HG02759 (cell line): ENCODE results near the gene MYO3B.
"Not testable (repeated sequence)": the region's sequence is repeated elsewhere in the genome, so short reads cannot be mapped to it uniquely, and the experiment has no call there.

Experiments
- ATAC-seq: cut with Tn5 transposase; IDR thresholded peaks from one replicate; pipeline ENCODE4 v1.9.1; 2021; ENCODE audit warnings: mild to moderate bottlenecking, moderate library complexity; ENCODE audit not compliant: unreplicated experiment

The MYO3B gene

GRCh38 chr2:170332676-170333402 lies 154.9 kb downstream of the MYO3B start:
- ATAC-seq, result no peak

- no peak for ATAC-seq
These were observed 157.4 kb downstream of the MYO3B start for GRCh38 chr2:170335351-170335750.

- no peak for ATAC-seq
These were observed 158.5 kb downstream of the MYO3B start for GRCh38 chr2:170336408-170336807.

- no peak for ATAC-seq
These were observed 159.0 kb downstream of the MYO3B start for GRCh38 chr2:170336916-170337315.

- ATAC-seq, result no peak
These were observed 161.4 kb downstream of the MYO3B start for GRCh38 chr2:170339322-170339721.

- no peak for ATAC-seq
These were observed 162.1 kb downstream of the MYO3B start for GRCh38 chr2:170339750-170340692.

- ATAC-seq, result no peak
These were observed 162.7 kb downstream of the MYO3B start for GRCh38 chr2:170340693-170341068.

- ATAC-seq, result no peak
These were observed 164.0 kb downstream of the MYO3B start for GRCh38 chr2:170341684-170342623.

- ATAC-seq, result no peak
These were observed 166.9 kb downstream of the MYO3B start for GRCh38 chr2:170344663-170345346.

GRCh38 chr2:170345607-170346006 lies 167.7 kb downstream of the MYO3B start:
- no peak for ATAC-seq

GRCh38 chr2:170349269-170349668 lies 171.3 kb downstream of the MYO3B start:
- not testable (repeated sequence) for ATAC-seq

- ATAC-seq, result no peak
These were observed 173.2 kb downstream of the MYO3B start for GRCh38 chr2:170350929-170351826.

GRCh38 chr2:170353723-170354122 lies 175.8 kb downstream of the MYO3B start:
- ATAC-seq, result no peak

GRCh38 chr2:170354388-170354787 lies 176.4 kb downstream of the MYO3B start:
- no peak for ATAC-seq

GRCh38 chr2:170354855-170355780 lies 177.2 kb downstream of the MYO3B start:
- ATAC-seq, result no peak

GRCh38 chr2:170359466-170359865 lies 181.5 kb downstream of the MYO3B start:
- ATAC-seq, result no peak

GRCh38 chr2:170360546-170361089 lies 182.7 kb downstream of the MYO3B start:
- no peak for ATAC-seq
